GM12878 (cell line): ENCODE data around the gene SPOP.
A peak's percentile ranks its signal among the peaks of the same experiment; 100 is the strongest.

Source experiments
- ATF2 ChIP-seq: IDR thresholded peaks from 2 replicates; pipeline ENCODE4 v1.6.1; 2012; ENCODE audit warnings: low read length, inconsistent platforms
- BHLHE40 ChIP-seq, 2 experiments: fragments of 450-650 bp in 1 of 2; IDR thresholded peaks; 2 replicates each; pipeline ENCODE4 v1.6.1; 2011 to 2017; ENCODE audit warnings: low read depth in 2 of 2, borderline replicate concordance in 1 of 2, improper control_type of control experiment in 1 of 2, low read length in 1 of 2, mild to moderate bottlenecking in 1 of 2
- HCFC1 ChIP-seq: fragments of 150-350 bp; IDR thresholded peaks from 2 replicates; pipeline ENCODE4 v1.6.1; 2014; ENCODE audit warnings: low read length
- POLR2A ChIP-seq: IDR thresholded peaks from 2 replicates; pipeline ENCODE4 v1.6.1; 2011; ENCODE audit warnings: low read depth, mild to moderate bottlenecking, low read length
- POLR2AphosphoS5 ChIP-seq: IDR thresholded peaks from 2 replicates; pipeline ENCODE4 v1.6.1; 2011; ENCODE audit warnings: mild to moderate bottlenecking, low read length, inconsistent platforms
- RAD21 ChIP-seq: IDR thresholded peaks from 2 replicates; pipeline ENCODE4 v1.6.1; 2011; ENCODE audit warnings: mild to moderate bottlenecking, low read depth, low read length, moderate library complexity; ENCODE audit not compliant: insufficient read depth
- SIN3A ChIP-seq: IDR thresholded peaks from 2 replicates; pipeline ENCODE4 v1.6.1; 2012; ENCODE audit warnings: low read depth, low read length, improper control_type of control experiment
- SIX5 ChIP-seq: IDR thresholded peaks from 2 replicates; pipeline ENCODE4 v1.6.1; 2011; ENCODE audit warnings: mild to moderate bottlenecking, low read depth, low read length, moderate library complexity; ENCODE audit not compliant: severe bottlenecking
- SP1 ChIP-seq: IDR thresholded peaks from one replicate; pipeline ENCODE4 v1.6.1; 2011; ENCODE audit warnings: low read depth, low read length
- TCF3 ChIP-seq: IDR thresholded peaks from 2 replicates; pipeline ENCODE4 v1.6.1; 2012; ENCODE audit warnings: low read depth, mild to moderate bottlenecking, low read length, borderline replicate concordance; ENCODE audit not compliant: insufficient read depth
- USF1 ChIP-seq: IDR thresholded peaks from 2 replicates; pipeline ENCODE4 v1.6.1; 2011; ENCODE audit warnings: borderline replicate concordance, low read depth, mild to moderate bottlenecking, moderate library complexity, mixed read lengths, low read length; ENCODE audit not compliant: insufficient read depth; ENCODE audit errors: extremely low read length
- ZNF274 ChIP-seq: IDR thresholded peaks from one replicate; pipeline ENCODE4 v1.8.0; 2011; ENCODE audit not compliant: insufficient read length, insufficient read depth
- ZSCAN29 ChIP-seq: fragments of 450-650 bp; IDR thresholded peaks from 2 replicates; pipeline ENCODE4 v1.6.1; 2017; ENCODE audit warnings: mild to moderate bottlenecking, moderate library complexity
- TF ChIP-seq, protein P1 (sequence below), 3 experiments: IDR thresholded peaks in 2 of 3; conservative IDR thresholded peaks in 1 of 3; 2 replicates each; pipeline ENCODE4 v1.5.1; 2011; ENCODE audit warnings: low read depth in 3 of 3, low read length in 3 of 3, mild to moderate bottlenecking in 3 of 3, control low read depth in 2 of 3, moderate library complexity in 2 of 3, inconsistent platforms in 1 of 3, mixed read lengths in 1 of 3; ENCODE audit not compliant: control insufficient read depth in 2 of 3, insufficient read depth in 1 of 3; ENCODE audit errors: extremely low read depth in 1 of 3

DNA sequence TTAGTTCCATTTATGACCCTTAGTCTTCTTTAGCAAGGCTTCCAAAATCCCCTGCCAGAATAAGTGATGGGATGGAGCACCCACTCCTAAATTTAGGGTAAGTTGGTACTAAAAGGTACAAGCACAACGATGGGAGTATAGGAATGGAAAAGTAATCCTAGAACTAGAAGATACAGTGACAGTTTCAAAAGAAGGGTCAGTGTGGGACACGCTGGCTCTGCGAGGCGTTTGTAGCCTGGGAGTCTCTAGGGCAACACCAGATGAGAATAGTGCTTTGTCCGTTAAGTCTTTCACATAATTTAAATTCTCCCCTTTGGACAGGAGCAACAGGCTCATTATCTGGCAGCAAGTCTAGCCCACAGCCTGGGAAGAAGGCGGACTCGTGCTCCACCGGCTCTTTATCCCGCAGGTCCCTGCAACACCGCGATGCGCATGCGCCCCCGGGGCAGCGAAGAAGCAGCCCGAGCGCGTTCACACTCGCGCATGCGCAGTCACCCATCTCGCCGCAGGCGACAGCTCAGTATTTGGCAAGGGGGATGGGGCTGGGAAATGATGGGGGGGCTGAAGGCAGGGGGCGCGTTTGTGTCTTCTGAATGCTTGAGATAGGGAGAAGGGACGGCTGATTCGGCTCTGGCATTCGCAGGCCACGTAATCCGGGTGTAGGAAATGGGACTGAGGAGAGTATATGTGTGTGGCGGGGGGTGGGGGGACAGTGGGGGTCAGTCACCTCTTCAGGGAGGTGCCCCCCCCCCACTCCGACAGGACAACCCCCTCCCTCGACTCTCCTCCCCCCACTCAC is 564 bp downstream of the SPOP start:
- TF ChIP-seq, protein P1, sequence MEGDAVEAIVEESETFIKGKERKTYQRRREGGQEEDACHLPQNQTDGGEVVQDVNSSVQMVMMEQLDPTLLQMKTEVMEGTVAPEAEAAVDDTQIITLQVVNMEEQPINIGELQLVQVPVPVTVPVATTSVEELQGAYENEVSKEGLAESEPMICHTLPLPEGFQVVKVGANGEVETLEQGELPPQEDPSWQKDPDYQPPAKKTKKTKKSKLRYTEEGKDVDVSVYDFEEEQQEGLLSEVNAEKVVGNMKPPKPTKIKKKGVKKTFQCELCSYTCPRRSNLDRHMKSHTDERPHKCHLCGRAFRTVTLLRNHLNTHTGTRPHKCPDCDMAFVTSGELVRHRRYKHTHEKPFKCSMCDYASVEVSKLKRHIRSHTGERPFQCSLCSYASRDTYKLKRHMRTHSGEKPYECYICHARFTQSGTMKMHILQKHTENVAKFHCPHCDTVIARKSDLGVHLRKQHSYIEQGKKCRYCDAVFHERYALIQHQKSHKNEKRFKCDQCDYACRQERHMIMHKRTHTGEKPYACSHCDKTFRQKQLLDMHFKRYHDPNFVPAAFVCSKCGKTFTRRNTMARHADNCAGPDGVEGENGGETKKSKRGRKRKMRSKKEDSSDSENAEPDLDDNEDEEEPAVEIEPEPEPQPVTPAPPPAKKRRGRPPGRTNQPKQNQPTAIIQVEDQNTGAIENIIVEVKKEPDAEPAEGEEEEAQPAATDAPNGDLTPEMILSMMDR (IDR thresholded peaks at IDR 0.05 in 2 of 3, conservative IDR thresholded peaks at IDR 0.05 in 1 of 3; ENCODE audit: control insufficient read depth in 2 of 3, extremely low read depth in 1 of 3, insufficient read depth in 1 of 3, low read depth in 3 of 3, low read length in 3 of 3) = no peak
- no peak for TF ChIP-seq TCF3
- no peak for TF ChIP-seq SP1
- TF ChIP-seq ATF2 = no peak
- no peak; the same call in 1 of the 2 replicates for TF ChIP-seq POLR2AphosphoS5
- no peak for TF ChIP-seq ZNF274
- no peak for TF ChIP-seq SIX5
- peak in 1 of 2 experiments; percentile 25; a peak in 1 of 4 replicates for TF ChIP-seq BHLHE40 (IDR thresholded peaks at IDR 0.05; ENCODE audit: borderline replicate concordance in 1 of 2, low read depth in 2 of 2, low read length in 1 of 2)
- no peak for TF ChIP-seq USF1
- no peak for TF ChIP-seq ZSCAN29
- TF ChIP-seq HCFC1 = no peak; the same call in 1 of the 2 replicates
- peak; percentile 61; the same call in 1 of the 2 replicates for TF ChIP-seq POLR2A
- no peak; the same call in 1 of the 2 replicates for TF ChIP-seq SIN3A
- no peak for TF ChIP-seq RAD21
